Measurements from ENCODE around the gene EPAS1.

Gene EPAS1

DNA sequence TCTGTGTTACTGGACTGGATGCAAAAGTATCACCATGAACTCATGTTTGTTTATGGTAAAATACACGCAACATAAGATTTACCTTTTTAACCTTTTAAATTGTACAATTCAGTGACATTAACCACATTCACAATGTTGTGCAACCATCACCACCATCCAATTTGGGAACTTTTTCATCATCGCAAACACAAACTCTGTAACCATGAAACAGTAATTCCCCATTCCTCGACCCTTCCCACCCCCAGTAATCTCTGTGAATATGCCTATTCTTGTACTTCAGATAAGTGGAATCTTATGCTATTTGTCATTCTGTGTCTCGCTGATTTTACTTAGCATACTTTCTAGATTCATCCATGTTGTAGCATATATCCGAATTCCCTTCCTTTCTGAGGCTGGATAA lies 31.1 kb upstream of the EPAS1 start:
- no peak overlapping the region for H3K27ac ChIP-seq
- TF ChIP-seq, protein P1, sequence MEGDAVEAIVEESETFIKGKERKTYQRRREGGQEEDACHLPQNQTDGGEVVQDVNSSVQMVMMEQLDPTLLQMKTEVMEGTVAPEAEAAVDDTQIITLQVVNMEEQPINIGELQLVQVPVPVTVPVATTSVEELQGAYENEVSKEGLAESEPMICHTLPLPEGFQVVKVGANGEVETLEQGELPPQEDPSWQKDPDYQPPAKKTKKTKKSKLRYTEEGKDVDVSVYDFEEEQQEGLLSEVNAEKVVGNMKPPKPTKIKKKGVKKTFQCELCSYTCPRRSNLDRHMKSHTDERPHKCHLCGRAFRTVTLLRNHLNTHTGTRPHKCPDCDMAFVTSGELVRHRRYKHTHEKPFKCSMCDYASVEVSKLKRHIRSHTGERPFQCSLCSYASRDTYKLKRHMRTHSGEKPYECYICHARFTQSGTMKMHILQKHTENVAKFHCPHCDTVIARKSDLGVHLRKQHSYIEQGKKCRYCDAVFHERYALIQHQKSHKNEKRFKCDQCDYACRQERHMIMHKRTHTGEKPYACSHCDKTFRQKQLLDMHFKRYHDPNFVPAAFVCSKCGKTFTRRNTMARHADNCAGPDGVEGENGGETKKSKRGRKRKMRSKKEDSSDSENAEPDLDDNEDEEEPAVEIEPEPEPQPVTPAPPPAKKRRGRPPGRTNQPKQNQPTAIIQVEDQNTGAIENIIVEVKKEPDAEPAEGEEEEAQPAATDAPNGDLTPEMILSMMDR (conservative IDR thresholded peaks at IDR 0.05) = no peak

DNA sequence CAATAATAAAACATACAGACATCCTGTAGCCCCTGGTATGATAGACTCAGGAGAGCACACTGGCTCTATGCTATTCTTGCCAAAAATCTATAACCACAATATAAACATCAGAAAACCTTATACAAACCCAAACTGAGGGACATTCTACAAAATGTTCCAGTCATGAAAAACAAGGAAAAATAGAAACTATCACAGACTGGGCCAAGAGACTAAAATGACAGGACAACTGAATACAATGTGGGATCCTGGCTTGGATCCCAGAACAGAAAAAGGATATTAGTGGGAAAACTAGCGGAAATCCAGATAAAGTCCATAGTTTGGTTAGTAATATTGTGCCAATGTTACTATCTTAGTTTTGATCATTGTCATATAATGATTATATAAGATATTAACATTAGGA lies 29.6 kb upstream of the EPAS1 start:
- TF ChIP-seq, protein P1 (conservative IDR thresholded peaks at IDR 0.05) = no peak
- H3K27ac ChIP-seq = no peak overlapping the region

DNA sequence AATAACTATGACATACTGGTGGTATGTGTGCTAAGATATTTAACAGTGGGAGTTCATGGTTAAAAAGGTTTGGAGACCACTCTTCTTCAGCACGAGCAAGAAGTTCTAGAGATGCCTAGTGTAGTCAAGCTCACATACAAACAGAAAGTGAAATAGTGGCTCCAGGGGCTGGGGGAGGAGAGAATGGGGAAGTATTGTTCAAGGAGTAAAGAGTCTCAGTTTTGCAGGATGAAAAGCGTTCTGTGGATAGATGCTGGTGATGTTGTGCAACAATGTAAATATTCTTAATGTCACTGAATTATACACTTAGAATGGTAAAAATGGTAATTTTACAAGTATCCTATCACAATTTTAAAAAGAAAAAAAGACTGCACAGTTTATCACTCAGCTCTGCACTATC lies 29.0 kb upstream of the EPAS1 start:
- TF ChIP-seq, protein P1 (conservative IDR thresholded peaks at IDR 0.05) = no peak
- H3K27ac ChIP-seq = no peak overlapping the region

DNA sequence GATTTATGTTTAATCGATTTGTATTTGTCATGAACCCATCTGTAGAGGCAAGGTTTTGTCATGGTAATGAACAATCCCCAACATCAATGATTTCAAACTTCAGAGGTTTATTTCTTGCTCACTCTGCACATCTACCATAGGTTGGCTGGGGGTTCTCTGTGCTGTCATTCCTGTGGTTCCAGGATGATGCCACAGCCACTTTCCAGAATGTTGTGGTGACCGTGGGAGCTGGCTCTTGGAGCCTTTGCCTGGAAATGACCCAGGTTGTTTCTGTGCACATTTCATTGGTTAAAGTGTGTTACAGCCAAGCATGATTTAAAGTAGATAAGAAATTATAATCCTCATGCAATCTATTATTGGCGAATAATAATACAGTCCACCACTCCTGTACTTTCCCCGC lies 28.2 kb upstream of the EPAS1 start:
- TF ChIP-seq, protein P1 (conservative IDR thresholded peaks at IDR 0.05) = no peak
- no peak overlapping the region for H3K27ac ChIP-seq

DNA sequence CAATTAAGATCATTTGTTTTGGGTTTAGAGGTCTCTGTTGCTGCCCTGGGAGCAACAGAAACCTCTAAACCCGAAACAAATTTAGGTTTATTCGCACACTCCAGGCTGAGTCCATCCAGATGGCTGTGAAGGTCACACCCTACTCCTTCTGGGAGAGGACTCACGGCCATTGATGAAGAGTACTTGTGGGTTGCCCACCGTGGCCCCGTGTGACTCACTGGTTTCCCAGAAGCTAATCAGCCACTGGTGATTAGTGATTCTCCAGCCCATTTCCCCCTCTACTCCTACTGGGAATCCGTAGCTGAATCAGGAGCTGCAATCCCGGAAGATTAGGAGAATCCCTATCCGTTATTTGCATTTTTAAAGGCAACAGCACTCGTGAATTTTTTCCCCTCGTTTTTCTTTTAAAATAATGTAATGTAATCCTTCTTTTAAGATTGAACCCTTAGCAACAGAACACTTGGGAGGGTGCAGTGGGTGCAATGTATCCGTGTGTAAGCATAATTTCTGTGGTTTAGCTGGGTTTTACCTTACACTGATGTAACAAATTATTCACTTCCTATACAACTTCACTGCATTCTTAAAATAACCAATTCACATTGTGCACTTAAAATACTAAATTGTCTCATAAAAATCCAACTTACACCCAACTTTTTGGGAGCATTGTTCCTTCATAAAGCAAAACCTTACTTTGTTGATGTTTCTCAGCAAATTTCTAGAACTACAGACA lies 27.5 kb upstream of the EPAS1 start:
- TF ChIP-seq, protein P1 (conservative IDR thresholded peaks at IDR 0.05) = no peak
- no peak overlapping the region for H3K27ac ChIP-seq

DNA sequence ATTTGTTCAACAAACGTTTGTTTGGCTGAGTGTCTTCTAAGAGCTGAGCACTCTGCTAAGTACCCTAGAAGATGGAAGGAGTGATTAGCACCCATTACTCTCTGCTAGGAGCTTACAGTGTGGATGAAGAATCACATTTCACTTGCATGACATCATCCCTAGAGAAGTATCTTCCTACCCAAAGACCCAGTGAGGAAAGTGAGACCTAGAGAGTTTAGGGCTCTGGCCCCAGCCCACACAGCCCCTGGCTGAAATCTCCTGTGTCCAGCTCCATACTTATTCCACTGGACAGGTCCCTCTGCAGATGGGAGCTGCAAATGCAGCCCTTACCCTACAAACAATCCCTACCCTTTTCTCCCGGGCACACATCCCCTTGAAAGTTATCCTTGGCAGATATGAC lies 26.8 kb upstream of the EPAS1 start:
- no peak overlapping the region for H3K27ac ChIP-seq
- TF ChIP-seq, protein P1 (conservative IDR thresholded peaks at IDR 0.05) = no peak

DNA sequence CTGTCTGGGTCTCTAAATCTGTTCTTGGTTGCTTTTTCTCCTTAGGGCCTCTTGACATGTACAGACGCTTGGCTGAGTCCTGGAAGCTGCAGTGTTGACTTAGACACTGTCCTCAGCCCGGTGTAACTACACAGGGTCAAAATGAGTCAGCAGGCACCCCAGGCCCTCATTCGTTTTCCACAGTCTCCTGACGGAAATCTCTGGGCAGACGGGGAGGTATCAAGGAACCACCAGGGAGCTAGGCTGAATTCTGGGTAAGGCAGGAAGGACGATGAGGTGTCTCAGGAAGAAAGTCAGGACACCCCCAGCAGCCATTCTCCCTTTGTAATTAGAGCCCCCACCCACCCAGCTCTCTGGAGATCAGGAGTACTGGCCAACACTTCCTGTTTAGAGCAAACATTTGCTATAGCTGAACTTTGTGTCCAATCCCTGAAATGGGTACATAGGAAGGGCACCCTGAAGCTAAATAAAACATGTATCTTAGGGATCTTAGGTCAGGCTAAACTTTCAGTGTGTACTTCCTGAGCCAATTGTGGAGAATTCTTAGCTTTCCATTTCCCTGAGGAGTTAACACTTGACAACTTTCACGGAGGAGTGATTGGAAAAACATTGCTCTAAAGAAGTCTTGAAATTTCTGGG lies 23.9 kb upstream of the EPAS1 start:
- no peak overlapping the region for H3K27ac ChIP-seq
- TF ChIP-seq, protein P1 (conservative IDR thresholded peaks at IDR 0.05) = no peak

All from VCaP (cell line).